ENCODE measurements around the gene TTLL13. TPM values are rescaled to one million over a fixed set of nuclear protein-coding genes. Genes with fewer than 3 reads are reported as not detected.
A peak's percentile ranks its signal among the peaks of the same experiment; 100 is the strongest.
"Not testable (repeated sequence)": the region's sequence is repeated elsewhere in the genome, so short reads cannot be mapped to it uniquely, and the experiment has no call there.

The TTLL13 gene
- total and polyA plus RNA-seq, 8 donors, result 0.10 TPM; not detected in 7

DNA sequence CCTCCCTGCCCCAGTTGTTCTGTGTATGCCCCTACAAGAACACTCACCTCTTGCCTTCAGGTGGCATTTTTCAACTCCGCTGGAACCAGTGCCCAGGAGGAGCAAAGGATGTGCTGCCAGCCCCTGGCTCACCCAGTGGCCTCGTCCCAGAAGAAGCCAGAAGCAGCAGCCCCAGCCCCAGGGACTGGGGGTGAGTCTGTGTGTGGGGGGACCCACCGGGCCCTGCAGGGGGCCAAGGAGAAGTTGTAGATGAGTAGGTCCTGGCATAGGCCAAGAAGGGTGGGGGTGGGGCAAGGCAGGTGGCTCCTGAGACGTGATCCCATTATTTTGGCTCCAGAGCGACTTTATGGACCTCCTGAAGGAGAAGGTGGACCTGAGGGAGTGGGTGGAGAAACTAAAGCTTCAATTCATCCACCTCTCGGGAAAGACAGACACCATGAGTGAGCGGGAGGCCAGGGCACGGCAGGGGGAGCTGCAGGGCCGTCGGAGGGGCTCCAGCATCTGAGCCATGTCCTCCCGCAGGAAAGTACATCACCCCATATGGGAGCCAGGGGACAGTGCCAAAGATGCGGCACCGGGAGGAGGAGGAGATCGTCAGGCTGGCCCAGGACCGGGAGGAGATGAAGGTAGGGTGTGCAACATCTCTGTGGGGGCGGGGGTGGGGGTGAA lies 45.4 kb downstream of the TTLL13 start:
- H3K4me3 ChIP-seq, result peak overlapping the region in 2 of 4 donors; percentile 6 to 13
- H3K27me3 ChIP-seq, result no peaks in the 10 kb centered on the region
- H3K27ac ChIP-seq, result no peak overlapping the region
- H3K9me3 ChIP-seq, result no peaks in the 10 kb centered on the region
- H3K4me1 ChIP-seq, result peaks cover 0 to 34% (median 19%) of the 10 kb centered on the region in 4 donors
- DNase-seq, result no peak
- 51 to 75% (median 69%) methylated on average over 13 to 16 of the region's 16 CpGs for WGBS, 5 donors
- H3K36me3 ChIP-seq, result no peaks in the 10 kb centered on the region
- intact Hi-C loops (cut with DNase I; ENCODE audit: low total_unique reads), result no loop called here
- TF ChIP-seq POLR2A (IDR thresholded peaks at IDR 0.05), result no peak
- no peak for TF ChIP-seq POLR2AphosphoS5 (IDR thresholded peaks at IDR 0.05)
- TF ChIP-seq, protein P1, sequence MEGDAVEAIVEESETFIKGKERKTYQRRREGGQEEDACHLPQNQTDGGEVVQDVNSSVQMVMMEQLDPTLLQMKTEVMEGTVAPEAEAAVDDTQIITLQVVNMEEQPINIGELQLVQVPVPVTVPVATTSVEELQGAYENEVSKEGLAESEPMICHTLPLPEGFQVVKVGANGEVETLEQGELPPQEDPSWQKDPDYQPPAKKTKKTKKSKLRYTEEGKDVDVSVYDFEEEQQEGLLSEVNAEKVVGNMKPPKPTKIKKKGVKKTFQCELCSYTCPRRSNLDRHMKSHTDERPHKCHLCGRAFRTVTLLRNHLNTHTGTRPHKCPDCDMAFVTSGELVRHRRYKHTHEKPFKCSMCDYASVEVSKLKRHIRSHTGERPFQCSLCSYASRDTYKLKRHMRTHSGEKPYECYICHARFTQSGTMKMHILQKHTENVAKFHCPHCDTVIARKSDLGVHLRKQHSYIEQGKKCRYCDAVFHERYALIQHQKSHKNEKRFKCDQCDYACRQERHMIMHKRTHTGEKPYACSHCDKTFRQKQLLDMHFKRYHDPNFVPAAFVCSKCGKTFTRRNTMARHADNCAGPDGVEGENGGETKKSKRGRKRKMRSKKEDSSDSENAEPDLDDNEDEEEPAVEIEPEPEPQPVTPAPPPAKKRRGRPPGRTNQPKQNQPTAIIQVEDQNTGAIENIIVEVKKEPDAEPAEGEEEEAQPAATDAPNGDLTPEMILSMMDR (IDR thresholded peaks at IDR 0.05), result no peak
- no peak for TF ChIP-seq EP300 (IDR thresholded peaks at IDR 0.05)

DNA sequence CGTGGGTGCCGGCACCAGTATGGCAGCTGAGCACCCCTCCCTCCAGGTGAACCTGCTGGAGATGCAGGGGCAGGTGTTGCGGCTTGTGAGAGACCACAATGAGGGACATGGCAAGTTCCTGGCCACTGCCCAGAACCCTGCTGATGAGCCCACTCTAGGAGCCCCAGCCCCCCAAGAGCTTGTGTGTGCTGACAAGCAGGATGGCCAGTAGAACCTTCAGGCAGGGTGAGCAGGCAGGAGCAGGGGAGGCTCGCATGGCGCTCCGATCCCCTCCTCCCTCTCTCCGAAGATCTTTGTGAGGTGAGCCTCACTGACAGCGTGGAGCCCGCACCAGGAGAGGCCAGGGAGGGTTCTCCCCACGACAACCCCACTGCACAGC lies 45.9 kb downstream of the TTLL13 start:
- no peak for DNase-seq
- Histone ChIP-seq H3K27ac (peak overlapping the region in 1 of 5 donors; percentile 46), H3K9me3 (no peaks in the 10 kb centered on the region), H3K36me3 (no peaks in the 10 kb centered on the region), H3K4me1 (peaks cover 0 to 34% (median 19%) of the 10 kb centered on the region in 4 donors), H3K27me3 (no peaks in the 10 kb centered on the region), H3K4me3 (peak overlapping the region in 3 of 4 donors; percentile 6 to 24 (median 13))
- intact Hi-C loops (cut with DNase I; ENCODE audit: low total_unique reads), result no loop called here
- WGBS, 5 donors, result 32 to 53% (median 48%) methylated on average over 6 to 10 of the region's 10 CpGs
- TF ChIP-seq, protein P1 (IDR thresholded peaks at IDR 0.05), result no peak
- TF ChIP-seq POLR2A (IDR thresholded peaks at IDR 0.05) (no peak), POLR2AphosphoS5 (IDR thresholded peaks at IDR 0.05) (no peak), EP300 (IDR thresholded peaks at IDR 0.05) (no peak)

DNA sequence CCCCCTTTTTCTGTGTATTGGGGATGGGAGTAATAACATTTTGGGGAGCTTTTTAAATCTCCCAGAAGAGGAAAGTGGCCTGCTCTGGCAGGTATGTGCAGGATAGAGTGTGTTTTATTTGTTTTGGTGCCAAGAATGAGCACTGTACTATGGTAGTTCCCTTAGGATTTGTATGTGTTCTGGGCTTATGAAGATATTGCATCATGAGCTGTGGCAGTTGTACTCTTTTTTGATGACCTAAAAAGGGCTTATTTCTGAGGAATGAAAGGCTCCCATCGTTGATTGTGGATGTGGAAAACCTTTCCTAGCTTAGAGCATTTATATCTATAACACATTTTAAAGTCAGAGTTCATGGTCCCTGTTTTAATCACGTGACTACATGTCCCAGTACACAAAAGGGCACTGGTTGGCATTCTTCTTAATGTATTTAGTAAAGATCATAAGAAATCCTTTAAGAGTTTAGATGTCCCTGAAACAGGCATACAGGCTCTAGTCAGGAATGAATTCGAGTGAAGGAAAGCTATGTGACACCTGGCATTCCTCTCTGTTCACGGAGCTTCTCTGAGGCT lies 47.0 kb downstream of the TTLL13 start:
- H3K9me3 ChIP-seq; H3K27ac ChIP-seq; intact Hi-C loops (cut with DNase I; ENCODE audit: low total_unique reads); H3K36me3 ChIP-seq; DNase-seq; H3K27me3 ChIP-seq; H3K4me3 ChIP-seq: not testable (repeated sequence)
- WGBS, 5 donors, result 45 to 60% (median 58%) methylated on average over 4 of the region's 4 CpGs
- peaks cover 0 to 39% (median 25%) of the 10 kb centered on the region in 4 donors for H3K4me1 ChIP-seq

DNA sequence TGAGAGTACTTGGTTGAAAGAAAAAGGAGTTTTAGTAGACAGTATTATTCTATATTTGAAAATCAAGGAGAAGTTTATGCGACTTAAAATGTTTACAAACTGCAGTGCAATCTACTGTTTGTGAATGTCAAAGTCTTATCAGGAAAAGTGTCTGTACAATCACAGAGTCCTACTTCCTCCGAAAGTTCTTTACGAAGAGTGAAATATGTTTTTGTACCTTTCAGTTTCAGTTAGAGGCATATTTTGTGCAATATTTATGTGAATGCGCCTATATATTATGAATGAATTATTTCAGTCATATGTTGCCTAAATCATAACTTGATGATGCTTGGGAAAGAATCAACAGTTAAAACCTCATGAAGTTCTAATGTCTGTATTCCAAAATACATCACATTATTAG lies 47.7 kb downstream of the TTLL13 start:
- WGBS, 5 donors, result 74 to 84% (median 74%) methylated on average over 4 of the region's 4 CpGs
- Histone ChIP-seq H3K4me1 (peaks cover 0 to 41% (median 26%) of the 10 kb centered on the region in 4 donors), H3K9me3 (no peaks in the 10 kb centered on the region), H3K27ac (no peak overlapping the region), H3K4me3 (no peak overlapping the region), H3K36me3 (no peaks in the 10 kb centered on the region), H3K27me3 (no peaks in the 10 kb centered on the region)
- intact Hi-C loops (cut with DNase I; ENCODE audit: low total_unique reads), result no loop called here
- DNase-seq, result no peak
- TF ChIP-seq EP300 (IDR thresholded peaks at IDR 0.05) (no peak), POLR2AphosphoS5 (IDR thresholded peaks at IDR 0.05) (no peak), POLR2A (IDR thresholded peaks at IDR 0.05) (no peak)
- TF ChIP-seq, protein P1 (IDR thresholded peaks at IDR 0.05), result no peak

DNA sequence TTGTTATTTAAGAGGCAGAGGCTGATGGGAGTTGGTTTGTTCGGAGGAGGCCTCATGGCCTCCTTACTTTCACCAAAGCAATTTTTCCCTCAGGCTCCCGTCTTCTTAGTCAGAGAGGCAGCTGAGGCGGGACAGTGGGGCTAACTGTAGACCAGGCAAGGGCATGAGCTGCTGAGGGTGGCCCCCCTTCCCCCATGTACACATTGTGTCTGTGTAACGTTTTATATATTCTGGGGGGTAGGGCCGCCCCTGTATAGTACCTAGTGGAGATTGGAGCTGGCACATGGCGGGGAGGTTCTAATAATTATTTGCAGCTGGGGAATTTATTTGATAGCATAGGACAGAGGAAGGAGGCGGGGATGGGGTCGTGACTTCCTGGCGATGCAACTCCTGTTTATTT lies 51.2 kb downstream of the TTLL13 start:
- no peak overlapping the region for H3K4me3 ChIP-seq
- no peak for DNase-seq
- no peak for TF ChIP-seq POLR2AphosphoS5 (IDR thresholded peaks at IDR 0.05)
- TF ChIP-seq EP300 (IDR thresholded peaks at IDR 0.05), result no peak
- H3K36me3 ChIP-seq, result no peaks in the 10 kb centered on the region
- H3K9me3 ChIP-seq, result no peaks in the 10 kb centered on the region
- H3K4me1 ChIP-seq, result peaks cover 0 to 17% (median 14%) of the 10 kb centered on the region in 4 donors
- no peaks in the 10 kb centered on the region for H3K27me3 ChIP-seq
- intact Hi-C loops (cut with DNase I; ENCODE audit: low total_unique reads), result no loop called here
- WGBS, 5 donors, result 84 to 91% (median 87%) methylated on average over 9 of the region's 9 CpGs
- no peak overlapping the region for H3K27ac ChIP-seq
